AG09309 (cell line): ENCODE results near the gene GPC3.
"Not testable (repeated sequence)": the region's sequence is repeated elsewhere in the genome, so short reads cannot be mapped to it uniquely, and the experiment has no call there.

ENCODE experiments used
- DNase-seq: peaks from one replicate; pipeline ENCODE4 v3.0.0-alpha.2; 2010; ENCODE audit warnings: low read depth
- H3K4me3 ChIP-seq: 2 replicates; pipeline ENCODE4 v1.5.1; 2011; ENCODE audit warnings: mild to moderate bottlenecking, low read depth, low read length, moderate library complexity; ENCODE audit not compliant: control insufficient read depth
- TF ChIP-seq, protein P1 (sequence below): IDR thresholded peaks from 2 replicates; pipeline ENCODE4 v1.5.1; 2011; ENCODE audit warnings: mild to moderate bottlenecking, low read depth, low read length, inconsistent platforms; ENCODE audit not compliant: insufficient read depth, control insufficient read depth; ENCODE audit errors: missing control alignments

Gene GPC3

DNA sequence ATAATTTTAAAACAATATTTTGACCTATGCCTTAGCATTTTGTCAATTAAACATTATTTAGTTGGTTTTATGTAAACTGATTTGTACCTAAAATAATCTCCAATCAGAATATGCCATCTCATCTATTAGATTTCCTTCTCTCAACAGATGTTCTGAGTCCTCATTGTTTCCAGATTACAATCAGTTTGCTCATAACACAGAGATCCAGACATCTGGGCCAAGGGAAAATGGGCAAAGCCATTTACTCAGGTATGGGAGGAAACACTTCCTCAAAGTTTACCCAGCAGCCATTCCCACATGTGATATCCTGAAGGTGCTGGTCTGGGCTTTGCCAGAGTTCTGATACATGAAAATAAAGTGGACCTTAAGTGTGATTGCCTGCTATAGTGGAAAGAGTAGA, 352.2 kb downstream of the GPC3 start:
- no peak overlapping the region for H3K4me3 ChIP-seq
- DNase-seq: no peak
- TF ChIP-seq, protein P1, sequence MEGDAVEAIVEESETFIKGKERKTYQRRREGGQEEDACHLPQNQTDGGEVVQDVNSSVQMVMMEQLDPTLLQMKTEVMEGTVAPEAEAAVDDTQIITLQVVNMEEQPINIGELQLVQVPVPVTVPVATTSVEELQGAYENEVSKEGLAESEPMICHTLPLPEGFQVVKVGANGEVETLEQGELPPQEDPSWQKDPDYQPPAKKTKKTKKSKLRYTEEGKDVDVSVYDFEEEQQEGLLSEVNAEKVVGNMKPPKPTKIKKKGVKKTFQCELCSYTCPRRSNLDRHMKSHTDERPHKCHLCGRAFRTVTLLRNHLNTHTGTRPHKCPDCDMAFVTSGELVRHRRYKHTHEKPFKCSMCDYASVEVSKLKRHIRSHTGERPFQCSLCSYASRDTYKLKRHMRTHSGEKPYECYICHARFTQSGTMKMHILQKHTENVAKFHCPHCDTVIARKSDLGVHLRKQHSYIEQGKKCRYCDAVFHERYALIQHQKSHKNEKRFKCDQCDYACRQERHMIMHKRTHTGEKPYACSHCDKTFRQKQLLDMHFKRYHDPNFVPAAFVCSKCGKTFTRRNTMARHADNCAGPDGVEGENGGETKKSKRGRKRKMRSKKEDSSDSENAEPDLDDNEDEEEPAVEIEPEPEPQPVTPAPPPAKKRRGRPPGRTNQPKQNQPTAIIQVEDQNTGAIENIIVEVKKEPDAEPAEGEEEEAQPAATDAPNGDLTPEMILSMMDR: no peak

DNA sequence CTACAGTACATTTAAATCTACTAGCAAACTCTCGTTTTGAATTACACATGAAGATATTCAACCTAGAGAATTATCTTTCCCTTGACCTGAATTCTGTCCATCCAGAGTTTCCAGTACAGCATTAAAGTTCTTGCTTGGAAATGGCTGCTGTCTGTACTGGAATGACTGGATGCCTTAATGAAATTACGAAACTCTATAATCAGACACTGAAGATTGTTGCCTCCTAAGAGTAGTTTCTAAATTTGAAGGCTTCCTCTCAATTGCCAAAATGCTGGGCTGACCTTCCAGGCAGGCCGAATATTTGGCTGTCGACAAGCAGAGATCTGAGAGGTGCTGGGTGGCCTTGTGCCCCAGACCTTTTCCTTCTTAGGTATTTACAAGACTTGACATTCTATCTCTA, 355.0 kb downstream of the GPC3 start:
- TF ChIP-seq, protein P1: no peak
- DNase-seq: no peak
- no peak overlapping the region for H3K4me3 ChIP-seq

DNA sequence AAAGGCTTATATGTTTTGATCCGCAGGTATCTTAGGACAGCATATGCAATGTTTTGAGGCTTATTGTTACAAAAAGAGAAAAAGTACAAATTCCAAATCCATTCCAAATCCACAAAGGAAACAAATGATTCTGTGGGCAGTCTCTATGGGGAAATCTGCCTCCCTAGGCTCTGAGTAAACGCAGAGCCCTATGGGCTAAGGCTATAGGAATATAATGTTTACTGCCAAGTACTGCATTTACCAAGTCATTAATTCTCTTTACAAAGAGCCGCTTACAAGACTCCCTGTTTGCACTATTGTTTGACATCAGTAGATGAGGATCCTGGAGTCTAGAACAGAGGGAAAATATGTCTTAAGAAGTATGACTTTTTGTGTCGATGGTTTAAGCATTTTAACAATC, 357.7 kb downstream of the GPC3 start:
- TF ChIP-seq, protein P1: no peak
- H3K4me3 ChIP-seq: no peak overlapping the region
- DNase-seq: no peak

DNA sequence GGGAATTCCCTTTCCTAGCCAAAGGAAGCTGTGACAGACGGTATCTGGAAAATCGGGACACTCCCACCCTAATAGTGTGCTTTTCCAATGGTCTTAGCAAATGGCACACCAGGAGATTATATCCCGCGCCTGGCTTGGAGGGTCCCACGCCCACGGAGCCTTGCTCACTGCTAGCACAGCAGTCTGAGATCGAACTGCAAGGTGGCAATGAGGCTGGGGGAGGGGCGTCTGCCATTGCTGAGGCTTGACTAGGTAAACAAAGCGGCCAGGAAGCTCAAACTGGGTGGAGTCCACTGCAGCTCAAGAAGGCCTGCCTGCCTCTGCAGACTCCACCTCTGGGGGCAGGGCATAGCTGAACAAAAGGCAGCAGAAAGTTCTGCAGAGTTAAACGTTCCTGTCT, 364.0 kb downstream of the GPC3 start:
- DNase-seq, H3K4me3 ChIP-seq: not testable (repeated sequence)

DNA sequence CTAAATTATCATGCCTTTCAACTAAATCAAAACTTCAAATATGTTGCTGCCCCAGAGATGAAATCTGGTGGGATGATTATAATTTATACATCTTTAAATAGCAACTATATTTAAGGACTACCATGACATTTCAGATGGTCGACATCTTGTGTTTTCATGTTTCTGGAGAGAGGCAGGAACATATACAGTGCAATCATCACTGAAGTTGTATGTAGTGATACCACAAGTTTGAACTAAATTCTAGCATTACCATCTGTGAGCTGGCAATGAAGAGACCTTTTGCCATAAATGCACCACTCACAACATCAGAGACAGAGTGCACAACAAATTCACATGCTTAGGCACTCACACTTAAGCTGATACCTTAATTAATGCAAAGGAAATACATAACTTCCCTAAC, 373.7 kb downstream of the GPC3 start:
- no peak for DNase-seq
- TF ChIP-seq, protein P1: no peak
- no peak overlapping the region for H3K4me3 ChIP-seq

DNA sequence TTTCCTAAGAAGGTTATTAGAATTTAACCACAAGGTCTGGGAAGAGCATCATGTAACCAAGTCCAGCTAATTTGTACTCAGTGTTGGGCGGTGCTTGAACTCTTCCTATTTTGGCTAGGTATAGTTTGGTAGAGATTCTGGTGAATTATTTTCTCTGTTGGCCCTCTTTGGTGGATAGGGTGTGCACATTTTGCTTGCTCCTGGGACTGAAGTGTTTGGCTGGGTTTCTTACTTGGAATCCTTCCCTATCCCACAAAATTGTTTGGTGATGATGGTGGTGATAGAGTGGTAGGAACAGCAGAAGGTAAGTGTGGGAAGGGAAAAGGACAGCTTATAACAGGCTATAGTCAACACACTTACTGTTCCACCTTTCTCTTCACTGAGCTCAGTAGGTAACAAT, 375.3 kb downstream of the GPC3 start:
- TF ChIP-seq, protein P1: no peak
- no peak overlapping the region for H3K4me3 ChIP-seq
- peak; percentile 3 for DNase-seq

DNA sequence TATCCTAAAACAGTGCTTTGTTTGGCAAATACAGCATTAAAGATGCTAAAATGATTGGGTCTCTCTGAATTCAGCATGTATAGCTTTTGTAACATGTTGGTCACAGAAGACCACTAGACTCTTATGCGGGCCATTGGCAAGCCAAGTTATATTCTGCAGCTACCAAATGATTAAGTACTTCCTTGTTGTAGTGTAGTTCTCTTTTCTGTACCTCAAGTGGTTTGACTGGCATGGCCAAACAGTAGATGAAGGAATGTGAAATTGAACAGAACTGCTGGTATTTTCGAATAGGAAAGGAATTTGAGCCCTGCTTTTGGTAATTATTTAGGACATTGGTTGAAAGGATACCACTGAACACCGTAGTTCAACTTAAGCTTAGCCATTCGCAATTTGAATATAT, 376.2 kb downstream of the GPC3 start:
- H3K4me3 ChIP-seq: no peak overlapping the region
- TF ChIP-seq, protein P1: no peak
- no peak for DNase-seq
